Stimulated activated CD8-positive, alpha-beta memory T cell treated with anti-CD3 and anti-CD28 coated beads, Interleukin-2, amount 100 ng/mL, for 1 hour (primary cell): Measurements from ENCODE around the gene SP4.
"Not testable (repeated sequence)": the region's sequence is repeated elsewhere in the genome, so short reads cannot be mapped to it uniquely, and the experiment has no call there.

Source experiments
- DNase-seq, 2 donors: peaks; one replicate each; pipeline ENCODE4 v3.0.0-alpha.2; 2020; ENCODE audit warnings: low read depth in 2 of 2

The SP4 gene

GRCh38 chr7:21524680-21525079 lies 96.8 kb downstream of the SP4 start:
- no peak for DNase-seq

- no peak for DNase-seq
Observed at GRCh38 chr7:21526007-21526406, 98.1 kb downstream of the SP4 start.

DNA sequence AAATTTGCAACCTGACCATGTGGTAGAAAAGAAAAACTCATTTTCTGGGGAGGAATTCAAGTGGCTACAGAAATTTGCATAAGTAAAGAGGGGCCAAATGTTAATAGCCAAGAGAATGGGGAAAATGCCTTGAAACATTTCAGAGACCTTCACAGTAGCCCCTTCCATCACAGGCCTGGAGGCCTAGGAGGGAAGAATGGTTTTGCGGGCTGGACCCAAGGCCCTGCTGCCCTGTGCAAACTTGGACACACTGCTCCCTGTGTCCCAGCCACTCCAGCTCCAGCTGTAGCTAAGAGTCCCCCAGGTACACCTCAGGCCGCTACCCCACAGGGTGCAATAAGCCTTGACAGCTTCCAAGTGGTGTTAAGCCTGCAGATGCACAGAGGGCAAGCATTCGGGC lies 98.6 kb downstream of the SP4 start:
- no peak for DNase-seq

- not testable (repeated sequence) for DNase-seq
Observed at GRCh38 chr7:21532485-21532884, 104.6 kb downstream of the SP4 start.

DNA sequence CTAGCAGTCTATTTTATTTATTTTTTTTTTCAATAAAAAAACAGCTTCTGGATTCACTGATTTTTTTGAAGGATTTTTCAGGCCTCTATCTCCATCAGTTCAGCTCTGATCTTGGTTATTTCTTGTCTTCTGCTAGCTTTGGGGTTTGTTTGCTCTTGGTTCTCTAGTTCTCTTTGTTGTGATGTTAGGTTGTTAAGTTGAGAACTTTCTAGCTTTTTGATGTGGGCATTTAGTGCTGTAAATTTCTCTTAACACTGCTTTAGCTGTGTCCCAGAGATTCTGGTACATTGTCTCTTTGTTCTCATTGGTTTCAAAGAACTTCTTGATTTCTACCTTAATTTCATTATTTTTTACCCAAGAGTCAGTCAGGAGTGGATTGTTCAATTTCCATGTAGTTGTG lies 105.8 kb downstream of the SP4 start:
- not testable (repeated sequence) for DNase-seq

GRCh38 chr7:21536445-21537118 lies 108.7 kb downstream of the SP4 start:
- DNase-seq = not testable (repeated sequence)

GRCh38 chr7:21538936-21539495 lies 111.1 kb downstream of the SP4 start:
- no peak for DNase-seq

DNA sequence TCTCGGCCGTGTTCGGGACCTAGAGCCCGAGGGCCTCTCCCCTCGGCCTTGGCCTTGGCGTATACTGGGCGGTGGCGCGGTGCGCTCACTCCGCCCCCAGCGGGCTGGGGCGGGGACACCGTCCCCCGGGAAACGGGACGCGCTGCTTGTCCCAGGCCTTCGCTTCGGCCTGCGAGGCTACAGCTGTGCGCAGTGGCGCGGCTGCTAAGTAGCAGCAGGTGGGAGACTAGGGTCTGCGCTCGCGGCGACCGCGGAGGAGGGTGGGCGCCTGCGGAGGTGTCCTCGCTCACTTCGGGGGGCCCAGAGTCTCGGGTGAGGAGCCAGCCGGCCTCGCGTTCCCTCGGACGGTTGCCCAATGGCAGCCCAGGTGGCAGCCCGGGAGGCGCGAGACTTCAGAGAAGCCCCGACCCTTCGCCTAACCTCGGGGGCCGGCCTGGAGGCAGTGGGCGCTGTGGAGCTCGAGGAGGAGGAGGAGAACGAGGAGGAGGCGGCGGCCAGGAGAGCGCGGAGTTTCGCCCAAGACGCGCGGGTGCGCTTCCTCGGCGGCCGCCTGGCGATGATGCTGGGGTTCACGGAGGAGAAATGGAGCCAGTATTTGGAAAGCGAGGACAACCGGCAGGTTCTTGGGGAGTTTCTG lies 115.1 kb downstream of the SP4 start, which contains the start of gene DNAH11:
Gene DNAH11, plus strand, starts transcription at position 149 of the 637 bp plus-strand sequence. Its CDS starts 207 bp downstream, at position 356.
- no peak for DNase-seq

- no peak for DNase-seq
Observed at GRCh38 chr7:21543528-21544302, 115.8 kb downstream of the SP4 start.

- no peak for DNase-seq
Observed at GRCh38 chr7:21544303-21544656, 116.4 kb downstream of the SP4 start.

DNA sequence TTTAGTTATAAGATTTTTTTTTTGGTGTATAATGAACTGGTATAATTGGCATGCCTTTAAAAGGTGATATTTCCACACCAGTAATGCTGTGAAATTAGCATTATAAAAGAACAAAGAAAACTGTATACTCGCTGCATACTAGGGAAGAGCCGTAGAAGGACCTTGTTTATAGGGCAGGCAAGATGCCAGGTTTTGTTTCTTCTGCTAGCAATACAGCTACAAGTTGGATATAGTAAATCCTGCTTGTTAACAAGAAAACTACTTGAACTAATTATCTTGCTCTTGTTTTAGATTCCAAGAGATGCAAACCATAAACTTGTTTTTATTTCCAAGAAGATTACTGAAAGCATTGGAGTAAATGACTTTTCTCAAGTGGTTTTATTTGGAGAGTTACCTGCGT lies 116.8 kb downstream of the SP4 start:
- no peak for DNase-seq

DNA sequence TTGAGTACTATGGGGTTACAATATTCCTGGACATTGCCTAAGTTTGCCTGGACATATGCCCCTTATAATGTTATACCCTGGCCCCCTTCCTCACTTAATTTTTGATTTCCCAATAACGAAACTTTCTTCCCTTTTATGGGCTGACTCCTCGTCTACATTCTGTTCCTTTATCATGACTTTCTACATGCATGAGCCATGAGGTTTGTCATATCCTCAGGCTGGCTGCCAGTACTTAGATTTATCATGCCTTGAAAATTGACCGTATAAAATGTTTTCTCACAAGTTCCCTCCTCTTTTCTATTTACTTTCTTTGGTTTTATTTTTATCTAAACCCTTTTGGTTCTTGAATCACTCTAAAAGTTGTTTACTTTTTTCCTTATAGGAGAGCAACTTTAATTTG lies 119.6 kb downstream of the SP4 start:
- no peak for DNase-seq

DNA sequence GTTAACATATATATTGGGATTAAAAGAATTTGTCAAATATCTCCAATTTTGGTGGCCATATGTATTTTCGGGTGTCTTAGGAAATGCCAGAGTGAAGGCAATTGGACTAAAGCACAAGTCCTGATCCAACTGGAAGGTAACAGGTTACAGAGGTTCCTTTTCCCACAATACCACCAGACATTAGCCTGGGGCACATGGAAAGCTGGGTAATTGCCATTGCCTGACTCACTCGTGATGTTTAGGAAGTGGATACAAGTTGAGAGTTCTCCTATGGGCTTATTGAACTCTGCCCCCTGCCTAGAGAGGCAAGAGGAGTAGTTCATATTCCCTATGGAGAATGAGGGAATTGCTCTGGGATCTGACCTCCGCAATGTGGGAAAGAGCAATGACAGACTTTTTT lies 120.6 kb downstream of the SP4 start:
- DNase-seq = no peak

- DNase-seq = no peak
Observed at GRCh38 chr7:21550076-21550475, 122.2 kb downstream of the SP4 start.

DNA sequence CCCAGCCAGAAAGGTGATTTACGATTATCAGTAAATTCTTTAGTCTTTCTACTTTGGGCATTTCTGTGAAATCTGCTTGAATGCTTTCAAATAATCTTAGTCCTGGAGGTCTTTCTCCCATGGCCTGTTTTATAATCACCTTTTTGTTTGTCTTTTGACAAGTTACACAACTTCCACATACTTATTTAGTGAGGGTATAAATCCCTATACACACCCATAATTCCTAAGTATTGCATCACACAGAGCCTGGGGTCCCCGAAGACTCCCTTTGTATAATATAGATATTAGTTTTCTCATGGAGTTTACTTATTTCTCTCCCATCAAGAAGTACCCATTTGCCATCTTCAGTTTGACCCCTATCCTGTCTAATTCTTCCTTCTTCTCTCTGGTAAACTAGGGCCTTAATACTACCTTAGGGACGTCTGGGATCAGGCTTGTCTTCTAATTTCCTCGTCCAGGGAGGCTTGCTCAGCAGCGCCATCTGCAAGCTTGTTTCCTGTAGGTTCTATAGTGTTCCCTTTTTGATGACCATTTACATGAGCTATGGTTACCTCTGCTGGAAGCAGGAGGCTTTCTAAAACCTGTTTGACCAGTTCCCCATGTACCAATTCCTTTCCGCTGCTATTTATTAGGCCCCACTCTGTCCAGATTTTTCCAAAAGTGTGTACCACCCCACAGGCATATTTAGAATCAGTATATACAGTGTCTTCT lies 123.1 kb downstream of the SP4 start:
- DNase-seq = no peak

- DNase-seq = no peak
Observed at GRCh38 chr7:21562385-21562784, 134.5 kb downstream of the SP4 start.
